GM15510 (cell line): ENCODE results near the gene TMEM190.

Experiments used
- POLR2A ChIP-seq: IDR thresholded peaks from 3 replicates; pipeline ENCODE4 v1.6.1; 2011; ENCODE audit warnings: borderline replicate concordance; ENCODE audit not compliant: insufficient read length; ENCODE audit errors: extremely low read depth

Gene TMEM190

DNA sequence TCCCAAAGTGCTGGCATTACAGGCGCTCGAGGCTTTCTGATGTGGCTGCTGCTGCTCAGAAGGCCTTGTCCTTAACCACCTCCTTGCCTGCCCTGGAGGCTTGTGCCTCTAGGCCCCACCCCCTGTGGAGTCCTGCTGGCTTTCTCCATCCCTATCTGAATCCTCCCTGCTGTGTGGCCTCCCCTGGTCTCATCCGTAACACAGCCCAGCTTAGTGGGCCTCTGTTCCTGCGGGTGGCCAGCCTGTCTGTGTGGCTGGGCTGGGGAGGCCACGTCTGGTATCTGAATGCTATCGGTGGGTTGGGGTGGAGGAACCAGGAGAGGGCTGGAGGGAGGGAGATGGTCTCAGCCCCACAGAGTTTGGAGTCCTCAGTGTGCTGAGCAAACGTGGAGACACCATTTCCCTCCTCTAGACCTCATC is 13.8 kb downstream of the TMEM190 start:
- peak; percentile 10 for TF ChIP-seq POLR2A

DNA sequence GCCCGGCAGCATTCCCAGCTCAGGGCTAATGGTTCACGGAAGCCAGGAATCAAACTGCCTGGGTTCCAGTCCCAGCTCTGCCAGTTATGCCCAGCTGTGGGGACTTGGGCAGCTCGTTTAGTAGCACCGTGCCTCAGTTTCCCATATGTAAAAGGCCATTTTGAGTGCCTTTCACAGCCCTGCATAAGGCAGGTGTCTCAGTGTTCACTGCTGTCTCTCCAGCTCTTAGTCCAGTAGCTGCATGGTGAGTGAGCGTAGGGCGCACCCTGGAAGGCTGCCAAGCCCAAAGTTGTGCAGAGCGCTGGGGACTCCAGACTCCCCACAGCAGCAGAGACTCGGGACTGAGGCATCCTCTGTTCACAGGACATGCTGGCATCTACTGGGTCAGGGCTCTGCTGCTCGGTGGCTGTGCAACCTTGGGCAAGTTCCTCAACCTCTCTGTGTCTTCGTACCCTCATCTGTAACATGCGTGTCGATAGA is 14.6 kb downstream of the TMEM190 start:
- TF ChIP-seq POLR2A: no peak

DNA sequence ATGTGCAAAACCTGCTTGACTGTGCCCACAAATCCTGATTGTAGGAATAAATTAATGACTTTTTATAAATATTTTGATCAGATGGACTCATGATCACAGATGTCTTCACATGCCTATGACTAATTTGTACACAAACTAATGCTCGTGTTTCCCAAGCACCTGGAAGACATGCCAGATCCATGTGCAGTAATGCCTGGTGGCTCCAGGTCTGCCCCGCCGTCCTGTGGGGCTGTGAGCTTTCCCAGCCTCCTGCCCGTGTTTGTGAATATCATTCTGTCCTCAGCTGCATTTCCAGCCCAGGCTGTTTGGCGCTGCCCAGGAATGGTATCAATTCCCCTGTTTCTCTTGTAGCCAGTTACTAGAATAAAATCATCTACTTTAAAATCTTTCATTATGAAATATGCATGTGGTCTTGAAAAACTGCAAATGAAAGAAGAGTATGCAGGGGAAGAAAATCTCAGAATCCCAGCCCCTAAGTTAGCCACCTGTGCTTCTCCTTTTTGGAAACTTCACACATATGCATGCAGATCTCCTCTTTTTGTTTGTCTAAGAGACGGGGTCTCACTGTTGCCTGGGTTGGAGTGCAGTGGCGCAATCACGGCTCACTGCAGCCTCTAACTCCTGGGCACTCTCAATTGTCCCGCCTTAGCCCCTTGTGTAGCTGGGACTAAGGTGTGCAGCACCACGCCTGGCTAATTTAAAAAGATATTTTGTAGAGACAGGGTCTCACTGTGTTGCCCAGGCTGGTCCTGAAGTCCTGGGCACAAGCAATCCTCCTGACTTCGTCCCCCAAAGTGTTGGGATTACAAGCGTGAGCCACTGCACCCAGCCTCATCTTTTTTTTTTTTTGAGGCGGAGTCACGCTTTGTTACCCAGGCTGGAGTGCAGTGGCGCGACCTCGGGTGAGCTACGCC is 15.3 kb downstream of the TMEM190 start:
- no peak for TF ChIP-seq POLR2A

DNA sequence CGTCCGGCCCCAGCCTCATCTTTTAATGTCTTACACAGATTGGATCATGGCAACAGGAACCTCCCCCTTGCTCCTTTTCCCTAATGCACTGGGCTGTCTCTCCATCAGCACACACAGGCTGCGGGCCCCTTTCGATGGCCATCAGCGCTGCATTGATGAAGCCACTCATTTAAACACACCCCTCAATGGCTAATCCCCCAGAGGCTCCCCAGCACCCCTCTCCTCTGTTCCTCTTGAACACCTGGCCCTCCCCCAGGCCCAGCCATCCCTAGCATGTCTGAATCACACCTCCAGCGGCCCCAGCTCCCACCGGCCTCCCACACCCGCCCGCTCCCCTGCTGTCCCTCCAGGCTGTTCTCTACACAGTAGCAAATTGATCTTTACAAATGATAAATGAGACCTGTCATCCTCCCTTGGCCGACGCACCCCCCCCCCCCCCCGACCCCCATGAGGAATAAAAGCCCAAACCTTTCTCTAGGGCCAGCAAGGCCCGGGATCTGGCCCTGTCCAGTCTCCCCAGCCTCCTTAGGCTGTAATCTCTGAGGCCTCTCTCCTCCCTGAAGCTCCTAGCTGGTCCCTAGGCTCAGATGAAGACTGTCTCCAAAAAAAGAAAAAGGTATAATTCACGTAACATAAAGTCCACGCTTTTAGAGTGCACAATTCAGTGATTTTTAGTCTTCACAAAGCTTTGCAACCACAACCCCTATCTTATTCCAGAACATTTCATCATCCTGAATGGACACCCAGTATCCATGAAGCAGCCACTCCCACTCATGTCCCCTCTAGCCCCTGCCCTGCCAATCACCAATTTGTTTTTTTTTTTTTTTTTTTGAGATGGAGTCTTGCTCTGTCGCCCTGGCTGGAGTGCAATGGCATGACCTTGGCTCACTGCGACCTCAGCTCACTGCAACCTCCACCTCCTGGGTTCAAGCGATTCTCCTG is 16.5 kb downstream of the TMEM190 start:
- no peak for TF ChIP-seq POLR2A

DNA sequence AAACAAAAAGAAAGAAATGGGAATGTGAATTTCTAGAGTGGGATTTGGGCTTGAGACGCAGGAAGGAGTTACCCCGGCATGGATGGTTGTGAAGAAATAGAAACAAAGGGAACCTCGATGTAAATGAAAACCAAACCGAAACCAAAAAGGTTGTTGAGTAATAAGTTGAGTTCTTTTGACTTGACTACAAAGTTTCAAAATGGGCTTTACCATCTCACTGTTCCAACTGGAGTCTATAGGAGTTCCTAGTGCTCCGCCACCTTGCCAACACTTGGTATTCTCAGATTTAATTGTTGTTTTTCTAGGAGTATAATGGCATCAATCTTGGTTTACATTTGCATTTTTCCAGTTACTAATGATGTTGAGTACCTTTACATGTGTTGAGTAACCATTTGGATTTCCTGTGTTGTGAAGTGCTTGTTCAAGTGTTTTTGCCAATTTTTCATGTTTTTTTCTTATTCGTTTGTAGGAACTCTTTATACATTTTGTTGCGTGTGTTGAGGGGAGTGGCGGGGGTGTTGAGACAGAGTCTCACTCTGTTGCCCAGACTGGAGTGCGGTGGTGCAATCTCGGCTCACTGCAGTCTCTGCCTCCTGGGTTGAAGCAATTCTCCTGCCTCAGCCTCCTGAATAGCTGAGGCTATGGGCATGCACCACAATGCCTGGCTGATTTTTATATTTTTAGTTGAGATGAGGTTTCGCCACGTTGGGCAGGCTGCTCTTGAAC is 21.7 kb downstream of the TMEM190 start:
- no peak for TF ChIP-seq POLR2A

DNA sequence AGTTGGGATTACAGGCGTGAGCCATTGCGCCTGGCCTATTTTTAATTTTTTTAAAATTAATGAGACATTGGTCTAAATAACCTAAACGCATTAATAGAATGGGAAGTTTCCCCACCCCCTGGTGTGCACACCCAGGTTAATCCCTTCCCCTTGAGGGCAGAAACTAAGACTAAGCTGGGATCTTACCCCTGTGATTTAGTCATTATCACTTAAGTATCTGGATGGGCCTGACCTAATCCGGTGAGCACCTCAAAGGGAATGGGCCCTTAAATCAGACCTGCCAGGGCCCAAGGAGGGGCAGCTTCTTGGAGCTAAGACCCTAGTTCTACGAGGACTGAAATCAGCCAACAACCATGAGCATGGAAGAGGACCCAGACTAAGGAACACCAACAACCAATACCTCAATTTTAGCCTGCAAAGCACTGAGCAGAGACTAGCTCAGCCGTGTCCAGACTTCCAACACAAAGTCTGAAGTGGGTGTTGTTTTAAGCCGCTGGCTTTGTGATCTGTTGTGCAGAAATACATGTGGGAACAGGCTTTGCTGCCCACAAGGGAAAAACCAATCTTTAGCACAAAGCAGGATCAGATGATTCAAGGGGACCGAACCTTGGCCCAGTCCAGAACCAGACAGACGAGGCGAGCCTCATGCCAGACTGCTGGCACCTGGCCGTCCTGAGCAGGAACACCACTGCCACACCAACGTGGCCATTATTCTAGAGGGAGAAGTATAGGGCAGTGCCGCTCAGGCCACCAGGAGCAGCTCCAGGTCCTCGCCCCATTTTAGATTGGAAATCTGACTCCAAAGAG is 23.9 kb downstream of the TMEM190 start:
- no peak for TF ChIP-seq POLR2A

DNA sequence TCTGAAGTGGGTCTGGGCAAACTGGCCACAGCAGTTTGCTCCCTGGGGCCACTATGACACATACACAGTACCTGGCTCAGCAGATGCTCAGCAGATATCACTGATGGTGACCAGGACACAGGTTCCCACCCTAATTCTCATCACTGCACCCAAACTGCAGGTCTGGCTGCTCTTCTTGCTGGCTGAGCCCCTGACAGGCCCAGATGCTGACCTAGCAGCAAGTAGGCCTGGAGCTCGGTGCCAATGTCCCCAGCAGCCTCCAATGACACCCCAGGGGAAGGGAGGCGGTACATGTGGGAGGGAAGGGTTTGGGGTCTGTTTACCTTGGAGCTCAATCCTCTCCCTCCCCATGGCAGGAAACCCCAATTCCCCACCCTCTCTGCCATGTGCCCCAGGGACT is 25.9 kb downstream of the TMEM190 start:
- TF ChIP-seq POLR2A: no peak

DNA sequence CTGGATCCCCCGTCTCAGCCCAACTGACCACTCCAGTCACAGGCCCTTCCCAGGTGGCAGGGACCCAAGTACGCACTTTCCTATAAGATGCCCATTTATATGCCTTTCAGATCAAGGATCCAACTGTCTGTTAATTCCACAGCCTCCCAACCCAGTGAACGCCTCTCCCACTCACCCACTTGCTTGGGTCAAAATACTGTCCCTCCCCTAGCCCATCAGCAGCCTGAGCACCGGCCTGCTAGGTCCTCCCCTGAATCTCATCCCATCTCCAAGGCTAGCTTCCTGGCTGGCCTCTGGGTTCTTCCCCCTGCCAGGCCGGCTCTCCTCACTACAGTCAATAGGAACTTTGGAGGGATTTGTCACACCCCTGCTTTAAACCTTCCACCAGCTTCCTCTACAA is 29.0 kb downstream of the TMEM190 start:
- TF ChIP-seq POLR2A: no peak

DNA sequence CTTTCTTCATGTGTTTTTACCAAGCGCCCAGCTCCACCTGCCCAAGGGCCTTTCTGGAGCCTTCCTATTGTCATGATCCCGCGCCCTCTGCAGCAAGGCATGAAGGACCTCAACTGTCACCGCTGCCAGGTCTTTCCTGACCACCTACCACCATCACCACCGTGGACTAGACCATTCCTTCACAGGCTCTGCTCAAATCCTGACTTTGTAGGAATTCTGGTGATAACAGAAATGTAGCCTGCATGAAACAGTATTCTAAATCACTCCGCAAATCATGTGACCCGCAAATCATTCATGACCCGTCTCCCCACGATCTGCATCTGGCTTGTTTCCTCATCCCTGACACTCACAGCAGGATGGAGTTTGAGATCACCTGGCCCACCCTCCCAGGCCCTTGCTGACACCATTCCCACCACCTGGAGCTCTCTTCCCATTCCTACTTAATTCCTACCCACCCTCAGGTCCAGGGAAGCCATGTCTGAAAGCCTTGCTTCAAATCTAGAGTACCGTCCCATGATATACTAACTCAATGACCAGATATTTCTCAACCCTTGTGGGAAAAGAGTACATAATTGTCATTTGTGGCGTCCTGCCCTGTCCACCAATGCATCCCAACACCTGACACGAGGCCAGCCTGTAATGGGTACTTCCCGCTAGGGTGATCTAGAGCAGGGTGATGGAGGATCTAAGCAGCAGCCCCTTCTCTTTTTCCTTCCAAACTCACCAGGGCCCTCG is 29.6 kb downstream of the TMEM190 start:
- no peak for TF ChIP-seq POLR2A

DNA sequence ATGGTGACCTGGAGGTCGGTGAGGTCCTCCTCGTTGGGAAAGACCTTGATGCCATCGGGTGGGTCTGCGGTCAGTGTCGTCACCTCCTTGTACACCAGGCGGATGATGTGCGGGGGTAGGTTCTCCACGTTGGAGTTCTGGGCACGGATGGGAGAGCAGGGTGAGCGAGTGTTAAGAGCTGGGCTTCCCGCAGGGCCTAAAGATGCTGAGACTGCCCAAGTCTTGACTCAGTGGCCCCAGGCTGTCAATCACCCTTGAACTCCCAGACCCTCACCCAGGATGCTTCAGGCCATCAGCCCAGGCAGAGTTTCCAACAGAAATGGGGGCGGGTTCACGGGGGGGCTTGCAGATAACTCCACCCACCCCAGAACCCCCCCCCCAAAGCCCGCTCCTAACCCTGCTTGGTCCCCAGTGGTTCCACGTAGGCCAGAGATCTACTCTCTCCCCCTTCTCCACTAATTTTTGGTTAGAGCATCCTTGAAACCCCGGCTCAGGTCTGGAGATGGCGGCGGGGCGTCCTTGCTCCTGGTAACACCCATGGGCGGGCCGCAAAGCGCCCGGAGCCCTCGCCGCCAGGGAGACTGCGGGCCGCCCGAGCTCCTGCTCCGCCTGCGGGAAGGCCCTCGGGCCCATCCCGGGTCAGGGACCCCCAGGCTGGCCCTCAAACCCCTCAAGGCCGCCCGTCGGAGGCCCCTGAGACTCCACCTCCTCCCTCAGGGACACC is 30.4 kb downstream of the TMEM190 start:
- TF ChIP-seq POLR2A: no peak

DNA sequence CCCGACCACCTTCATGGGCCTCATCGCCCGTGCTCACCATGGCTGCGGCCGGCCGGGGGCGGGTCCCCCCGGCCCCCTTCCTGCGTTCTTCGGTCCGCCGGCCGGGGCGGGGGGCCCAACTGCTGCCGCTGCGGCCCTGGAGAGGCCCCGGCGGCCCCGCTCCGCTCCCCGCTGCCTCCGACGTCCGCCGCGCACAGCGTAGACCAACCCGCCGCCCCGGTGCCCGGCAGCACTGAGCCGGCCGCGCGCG is 30.8 kb downstream of the TMEM190 start, which contains the start of gene UBE2S:
TSS of gene UBE2S (minus strand) at position 239 of the 250 bp plus-strand sequence. CDS start at position 40, 199 bp downstream.
- peak; percentile 99 for TF ChIP-seq POLR2A

DNA sequence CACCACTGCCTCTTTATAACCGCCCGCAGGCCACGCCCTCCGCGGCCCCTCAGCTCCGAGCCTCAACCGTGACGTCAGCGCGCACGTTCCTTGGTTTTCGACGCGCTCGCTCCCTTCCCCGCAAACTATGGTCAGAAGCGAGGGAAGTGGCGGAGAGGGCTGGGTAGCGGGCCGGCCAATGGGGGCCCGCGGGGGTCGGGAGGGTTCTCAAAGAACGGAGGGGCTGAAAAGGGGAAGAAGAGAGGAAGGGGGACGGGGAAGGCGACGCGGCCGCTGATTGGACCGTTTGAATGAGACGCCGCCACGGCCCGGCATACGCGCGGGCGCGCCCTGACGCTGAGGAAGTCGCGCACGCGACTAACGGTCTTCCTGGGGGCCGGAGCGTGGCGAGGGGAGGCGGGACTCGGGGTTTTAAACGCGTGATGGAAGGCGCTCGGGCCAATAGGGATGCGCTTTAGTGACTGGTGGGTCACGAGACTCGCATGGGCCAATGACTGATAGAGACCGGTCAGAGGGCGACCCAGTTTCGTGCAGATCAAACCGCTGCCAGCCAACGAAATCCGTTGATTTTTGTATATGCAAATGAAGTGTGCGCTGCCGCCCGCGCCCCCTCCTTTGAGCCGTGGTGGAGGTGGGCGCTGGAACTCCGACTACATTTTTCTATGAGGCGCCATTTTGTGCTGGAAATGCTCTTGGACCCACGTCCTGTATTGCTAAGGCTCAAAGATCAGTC is 31.3 kb downstream of the TMEM190 start:
- peak; percentile 45 for TF ChIP-seq POLR2A

DNA sequence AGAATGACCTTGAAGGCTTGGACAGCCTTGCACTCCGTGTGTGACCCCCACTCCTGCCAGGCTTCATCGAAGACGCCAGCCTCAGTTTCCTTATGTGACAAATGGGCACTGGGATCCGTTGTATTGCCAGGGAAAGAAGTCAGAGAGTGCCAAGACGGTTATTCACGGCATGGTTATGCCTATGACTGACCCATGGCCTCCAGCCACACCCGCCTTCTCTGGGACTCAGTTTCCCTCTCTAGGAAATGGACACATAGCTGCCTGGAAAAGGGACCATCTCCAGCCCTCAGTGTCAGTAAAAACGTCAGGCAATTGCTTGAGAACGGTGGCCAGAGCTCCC is 31.9 kb downstream of the TMEM190 start:
- TF ChIP-seq POLR2A: no peak

DNA sequence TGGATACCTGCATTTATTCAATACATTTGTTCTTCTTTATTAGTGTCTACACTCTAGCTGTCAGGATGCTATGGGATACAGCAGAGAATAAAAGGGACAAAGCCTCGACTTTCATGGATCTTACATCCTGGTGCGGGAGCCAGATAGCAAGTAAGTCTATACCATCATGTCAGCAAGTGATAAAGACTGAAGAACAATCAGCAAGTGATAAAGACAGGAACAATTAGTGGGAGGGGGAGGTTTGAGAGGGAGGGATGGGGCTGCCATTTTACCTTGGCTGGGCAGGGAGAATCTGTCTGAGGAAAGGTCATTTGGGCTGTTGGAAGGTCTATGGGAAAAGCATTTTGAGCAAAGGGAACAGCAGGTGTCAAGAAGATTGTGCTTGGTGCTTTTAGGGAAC is 33.5 kb downstream of the TMEM190 start:
- no peak for TF ChIP-seq POLR2A
